K562 (cell line): Measurements from ENCODE around the gene NUP210. TPM values are rescaled to one million over a fixed set of nuclear protein-coding genes. Genes with fewer than 3 reads are reported as not detected.

ENCODE experiments used
- ATAC-seq: fragments of 200-7000 bp; cut with Tn5 transposase; 3 replicates; pipeline ENCODE4 v1.9.1; 2020; ENCODE audit warnings: moderate library complexity
- BruUV-seq: library from RNA; stranded (reverse); fragments of 400-500 nt; replicated peaks from 2 replicates; lab custom pipeline; 2021; lab: Mats Ljungman, UMichigan
- CTCF ChIA-PET: fragments of 300-600 bp; formaldehyde crosslinking; extraction: SDS; loops from one replicate; lab custom pipeline; 2021; ENCODE audit warnings: low intra/inter-chr PET ratio; lab: Yijun Ruan, JAX
- POLR2A ChIA-PET: fragments of 300-600, 350-650 bp; sonication (Branson Sonifier 250); formaldehyde crosslinking; extraction: SDS; loops from one replicate; lab custom pipeline; 2021; ENCODE audit warnings: antibody characterized with exemption, inconsistent platforms; lab: Yijun Ruan, JAX
- DNase-seq, 4 experiments: peaks; one replicate each; pipeline versions ENCODE4 v3.0.0 to v3.0.0-alpha.2; 2011 to 2018; ENCODE audit warnings: low spot score in 3 of 4, mixed read lengths in 3 of 4; ENCODE audit errors: extremely low read depth in 1 of 4
- FAIRE-seq: peaks from 2 replicates; lab custom pipeline; 2011; peaks lifted over from hg19 to GRCh38; lab: Jason Lieb, UNC
- H2AFZ ChIP-seq: 2 replicates; pipeline ENCODE4 v1.6.0; 2011; ENCODE audit warnings: low read depth, low read length, control low read depth, inconsistent platforms
- H3K27ac ChIP-seq: fragments of 200-600 bp; 3 replicates; pipeline ENCODE4 v1.8.0; 2011; ENCODE audit warnings: low read depth, mild to moderate bottlenecking, control low read depth, inconsistent platforms, low read length, moderate library complexity, mixed read lengths; ENCODE audit errors: extremely low read depth
- H3K27me3 ChIP-seq, 2 experiments: fragments of 300-600 bp in 1 of 2; 2 replicates in 1 of 2; 3 replicates in 1 of 2; pipeline versions ENCODE4 v1.6.0 to v1.8.0; 2011; ENCODE audit warnings: inconsistent platforms in 2 of 2, low read length in 2 of 2, mild to moderate bottlenecking in 1 of 2, mixed read lengths in 1 of 2, moderate library complexity in 1 of 2; ENCODE audit not compliant: control insufficient read depth in 2 of 2, insufficient read depth in 2 of 2
- H3K36me3 ChIP-seq: fragments of 300-600 bp; 3 replicates; pipeline ENCODE4 v1.8.0; 2011; ENCODE audit warnings: mild to moderate bottlenecking, low read length, inconsistent platforms; ENCODE audit not compliant: control insufficient read depth, insufficient read depth
- H3K4me1 ChIP-seq, 2 experiments: fragments of 200-600 bp in 1 of 2; replicated peaks in 1 of 2; 2 replicates in 1 of 2; 3 replicates in 1 of 2; pipeline versions ENCODE4 v1.5.1 to v1.8.0; 2011; ENCODE audit warnings: inconsistent platforms in 2 of 2, low read length in 2 of 2, mild to moderate bottlenecking in 1 of 2, mixed read lengths in 1 of 2, moderate library complexity in 1 of 2; ENCODE audit not compliant: control insufficient read depth in 2 of 2, insufficient read depth in 2 of 2
- H3K4me2 ChIP-seq: 2 replicates; pipeline ENCODE4 v1.6.1; 2011; ENCODE audit warnings: low read length, control low read depth, inconsistent platforms, mixed read lengths; ENCODE audit not compliant: insufficient read depth
- H3K4me3 ChIP-seq: fragments of 200-600 bp; sonication (generic), shearing (Covaris generic); 2 replicates; pipeline ENCODE4 v1.5.1; 2016; ENCODE audit warnings: control low read depth, inconsistent platforms
- H3K79me2 ChIP-seq: fragments of 200-600 bp; 3 replicates; pipeline ENCODE4 v1.8.0; 2011; ENCODE audit warnings: low read length, inconsistent platforms; ENCODE audit not compliant: control insufficient read depth, insufficient read depth
- H3K9ac ChIP-seq, 2 experiments: 2 replicates each; pipeline versions ENCODE4 v1.6.0 to v1.6.1; 2011; ENCODE audit warnings: low read depth in 2 of 2, low read length in 2 of 2, control low read depth in 1 of 2, inconsistent platforms in 1 of 2, mild to moderate bottlenecking in 1 of 2, mixed read lengths in 1 of 2; ENCODE audit not compliant: insufficient read depth in 1 of 2
- H3K9me1 ChIP-seq: one replicate; pipeline ENCODE4 v1.6.0; 2011; ENCODE audit warnings: inconsistent platforms, mild to moderate bottlenecking, low read length, moderate library complexity; ENCODE audit not compliant: control insufficient read depth, insufficient read depth
- H3K9me3 ChIP-seq: replicated peaks from 2 replicates; pipeline ENCODE4 v1.5.1; 2011; ENCODE audit warnings: low read depth, low read length, inconsistent platforms; ENCODE audit not compliant: control insufficient read depth, insufficient read depth
- H4K20me1 ChIP-seq: replicated peaks from 2 replicates; pipeline ENCODE4 v1.6.1; 2011; ENCODE audit warnings: low read length, inconsistent platforms, mixed read lengths; ENCODE audit not compliant: control insufficient read depth, insufficient read depth
- CBX5 ChIP-seq: IDR thresholded peaks from 2 replicates; pipeline ENCODE4 v1.6.1; 2014; ENCODE audit warnings: low read depth, borderline replicate concordance
- GABPB1 ChIP-seq: sonication (generic); formaldehyde crosslinking; IDR thresholded peaks from 2 replicates; pipeline ENCODE4 v1.8.0; 2022; ENCODE audit warnings: mild to moderate bottlenecking, missing genetic modification reagents
- ILK ChIP-seq: fragments of 450-650 bp; IDR thresholded peaks from 2 replicates; pipeline ENCODE4 v1.6.1; 2016; ENCODE audit warnings: missing genetic modification characterization, low read depth, mild to moderate bottlenecking, missing compliant biosample characterization, moderate library complexity, borderline replicate concordance
- PML ChIP-seq: IDR thresholded peaks from 2 replicates; pipeline ENCODE4 v1.6.1; 2012; ENCODE audit warnings: low read length, inconsistent platforms
- ZNF140 ChIP-seq: fragments of 250-450 bp; sonication (Bioruptor Pico); IDR thresholded peaks from 2 replicates; pipeline ENCODE4 v1.8.0; 2021; ENCODE audit warnings: moderate library complexity, mild to moderate bottlenecking, inconsistent platforms
- ZNF398 ChIP-seq: fragments of 250-450 bp; sonication (Bioruptor Pico); IDR thresholded peaks from 2 replicates; pipeline ENCODE4 v1.8.0; 2021; ENCODE audit warnings: moderate library complexity, mild to moderate bottlenecking, inconsistent platforms
- ZNF830 ChIP-seq: fragments of 250-450 bp; sonication (Bioruptor Pico); IDR thresholded peaks from 2 replicates; pipeline ENCODE4 v1.5.0; 2021; ENCODE audit warnings: mild to moderate bottlenecking
- WGBS: fragments of 100-300 bp; shearing (Covaris generic); methylation state at CpG from one replicate; pipeline ENCODE4 v1.1.6; 2016; ENCODE audit warnings: low coverage, mixed read lengths; ENCODE audit not compliant: insufficient coverage; ENCODE audit errors: missing lambda C conversion rate; 5-methylcytosine and 5-hydroxymethylcytosine counted together
- in situ Hi-C: fragments of 300-500 bp; cut with MboI; formaldehyde crosslinking; loops from 4 replicates; pipeline ENCODE4 v1.15.0; 2018; ENCODE audit warnings: inconsistent platforms, mixed read lengths
- intact Hi-C: fragments of 100-400 bp; cut with micrococcal nuclease; formaldehyde crosslinking; loops from 2 replicates; pipeline ENCODE4 v1.14.2; 2022
- polyA plus RNA-seq, 8 experiments: library from polyadenylated mRNA; depleted of rRNA in 4 of 8; stranded (reverse) in 5 of 8; unstranded in 3 of 8; fragments of >200 nt; fragmentation: Nextera tagmentation in 2 of 8; fragmentation: Illumina TruSeq in 1 of 8; extraction: Ambion mirVana in 2 of 8; extraction: Trizol in 1 of 8; gene quantifications; 2 replicates each; pipeline versions ENCODE4 v1.2.1 to v1.2.3, GENCODE V29; 2011 to 2014; ENCODE audit warnings: inconsistent platforms in 1 of 8, missing spikeins in 1 of 8
- total RNA-seq, 7 experiments: library from RNA; depleted of rRNA in 6 of 7; stranded (reverse); fragments of >200 nt in 6 of 7; fragmentation: Illumina TruSeq in 2 of 7; extraction: Trizol in 2 of 7; gene quantifications; 2 replicates each; pipeline versions ENCODE4 v1.2.1 to v1.2.3, GENCODE V29; 2011 to 2021; ENCODE audit warnings: low replicate concordance in 1 of 7

NUP210 gene
- total and polyA plus RNA-seq, 9 of the 15 experiments (the other 6 are each of a cell fraction or from before 2014, with no cell fraction given) = 1.2 to 138 (median 44.0) TPM

GRCh38 chr3:13299531-13300155, 120.5 kb downstream of the NUP210 start:
- CTCF ChIA-PET = no interaction called here
- H3K4me2 ChIP-seq = no peak overlapping the region
- H3K9me1 ChIP-seq = no peaks in the 10 kb centered on the region
- in situ Hi-C loops (no loop called here), intact Hi-C loops (no loop called here)
- H3K4me1 ChIP-seq = peaks cover 0 to 3% of the 10 kb centered on the region in 2 experiments; a peak in 1 of 5 replicates
- FAIRE-seq = no peak
- POLR2A ChIA-PET = no interaction called here
- H3K9ac ChIP-seq = no peak overlapping the region
- H3K36me3 ChIP-seq = no peaks in the 10 kb centered on the region
- H3K9me3 ChIP-seq = no peaks in the 10 kb centered on the region
- TF ChIP-seq CBX5 (no peak), ZNF398 (no peak), GABPB1 (CRISPR knock-in tag) (no peak), ZNF830 (CRISPR knock-in tag) (no peak), ZNF140 (CRISPR knock-in tag) (no peak), ILK (tag) (no peak), PML (no peak)
- H3K27me3 ChIP-seq = peaks cover 44 to 82% of the 10 kb centered on the region in 2 experiments
- WGBS = 0% methylated on average over 7 of the region's 7 CpGs
- DNase-seq = no peak
- ATAC-seq = no peak
- peaks cover 4% of the 10 kb centered on the region; the same call in 1 of the 2 replicates for H4K20me1 ChIP-seq
- no peak overlapping the region for H3K4me3 ChIP-seq
- BruUV-seq = no TSS peak
- no peak overlapping the region for H3K27ac ChIP-seq
- no peaks in the 10 kb centered on the region for H3K79me2 ChIP-seq
- no peak overlapping the region for H2AFZ ChIP-seq
